K562 (cell line): ENCODE results near the gene SCEL.

Experiments
- CBX3 ChIP-seq, 2 experiments: IDR thresholded peaks; 1 replicate in 1 of 2; 2 replicates in 1 of 2; pipeline ENCODE4 v1.6.1; 2012; ENCODE audit warnings: inconsistent platforms in 2 of 2, low read length in 2 of 2, borderline replicate concordance in 1 of 2, control low read depth in 1 of 2
- FOXA3 ChIP-seq, 2 experiments: fragments of 450-650 bp in 1 of 2; sonication (generic) in 1 of 2; formaldehyde crosslinking; IDR thresholded peaks in 1 of 2; conservative IDR thresholded peaks in 1 of 2; 2 replicates each; pipeline versions ENCODE4 v1.4.0 to v1.8.0; 2020 to 2022; ENCODE audit warnings: mild to moderate bottlenecking in 2 of 2, missing genetic modification reagents in 1 of 2
- POLR2AphosphoS5 ChIP-seq: IDR thresholded peaks from 2 replicates; pipeline ENCODE4 v1.6.1; 2011; ENCODE audit warnings: mild to moderate bottlenecking, low read depth, low read length, moderate library complexity; ENCODE audit not compliant: control insufficient read depth, insufficient read depth
- TCF7 ChIP-seq: sonication (generic); IDR thresholded peaks from 2 replicates; pipeline ENCODE4 v1.6.1; 2016; ENCODE audit warnings: antibody characterized with exemption, borderline replicate concordance
- ZBED1 ChIP-seq: IDR thresholded peaks from 2 replicates; pipeline ENCODE4 v1.6.1; 2014
- TF ChIP-seq, protein P1 (sequence below): sonication (generic); formaldehyde crosslinking; IDR thresholded peaks from 2 replicates; pipeline ENCODE4 v1.9.0; 2022; ENCODE audit warnings: mild to moderate bottlenecking, missing genetic modification reagents
- TF ChIP-seq, protein P2 (sequence below), 2 experiments: fragments of 150-350 bp in 1 of 2; IDR thresholded peaks; 2 replicates each; pipeline ENCODE4 v1.6.1; 2012 to 2016; ENCODE audit warnings: low read depth in 2 of 2, low read length in 2 of 2, mild to moderate bottlenecking in 1 of 2, moderate library complexity in 1 of 2

DNA sequence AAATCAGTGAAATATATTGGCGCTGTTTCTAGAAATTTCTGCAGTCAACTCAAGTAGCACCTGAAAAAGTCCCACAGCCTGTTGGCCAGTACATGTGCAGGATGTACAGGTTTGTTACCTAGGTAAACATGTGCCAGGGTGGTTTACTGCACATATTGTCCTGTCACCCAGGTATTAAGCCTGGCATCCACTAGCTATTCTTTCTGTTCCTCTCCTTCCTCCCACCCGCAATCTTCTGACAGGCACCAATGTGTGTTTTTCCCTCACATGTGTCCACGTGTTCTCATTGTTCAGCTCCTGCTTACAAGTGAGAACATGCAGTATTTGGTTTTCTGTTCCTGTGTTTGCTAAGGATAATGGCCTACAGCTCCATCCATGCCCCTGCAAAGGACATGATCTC, 13.1 kb upstream of the SCEL start:
- TF ChIP-seq, protein P1, sequence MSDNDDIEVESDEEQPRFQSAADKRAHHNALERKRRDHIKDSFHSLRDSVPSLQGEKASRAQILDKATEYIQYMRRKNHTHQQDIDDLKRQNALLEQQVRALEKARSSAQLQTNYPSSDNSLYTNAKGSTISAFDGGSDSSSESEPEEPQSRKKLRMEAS (CRISPR knock-in tag): no peak
- TF ChIP-seq FOXA3 (CRISPR knock-in tag; conservative IDR thresholded peaks at IDR 0.05 in 1 of 2, IDR thresholded peaks at IDR 0.05 in 1 of 2) (no peak), ZBED1 (no peak), POLR2AphosphoS5 (no peak), CBX3 (IDR thresholded peaks at IDR 0.05; ENCODE audit: borderline replicate concordance in 1 of 2, low read length in 2 of 2) (no peak), TCF7 (no peak)
- TF ChIP-seq, protein P2, sequence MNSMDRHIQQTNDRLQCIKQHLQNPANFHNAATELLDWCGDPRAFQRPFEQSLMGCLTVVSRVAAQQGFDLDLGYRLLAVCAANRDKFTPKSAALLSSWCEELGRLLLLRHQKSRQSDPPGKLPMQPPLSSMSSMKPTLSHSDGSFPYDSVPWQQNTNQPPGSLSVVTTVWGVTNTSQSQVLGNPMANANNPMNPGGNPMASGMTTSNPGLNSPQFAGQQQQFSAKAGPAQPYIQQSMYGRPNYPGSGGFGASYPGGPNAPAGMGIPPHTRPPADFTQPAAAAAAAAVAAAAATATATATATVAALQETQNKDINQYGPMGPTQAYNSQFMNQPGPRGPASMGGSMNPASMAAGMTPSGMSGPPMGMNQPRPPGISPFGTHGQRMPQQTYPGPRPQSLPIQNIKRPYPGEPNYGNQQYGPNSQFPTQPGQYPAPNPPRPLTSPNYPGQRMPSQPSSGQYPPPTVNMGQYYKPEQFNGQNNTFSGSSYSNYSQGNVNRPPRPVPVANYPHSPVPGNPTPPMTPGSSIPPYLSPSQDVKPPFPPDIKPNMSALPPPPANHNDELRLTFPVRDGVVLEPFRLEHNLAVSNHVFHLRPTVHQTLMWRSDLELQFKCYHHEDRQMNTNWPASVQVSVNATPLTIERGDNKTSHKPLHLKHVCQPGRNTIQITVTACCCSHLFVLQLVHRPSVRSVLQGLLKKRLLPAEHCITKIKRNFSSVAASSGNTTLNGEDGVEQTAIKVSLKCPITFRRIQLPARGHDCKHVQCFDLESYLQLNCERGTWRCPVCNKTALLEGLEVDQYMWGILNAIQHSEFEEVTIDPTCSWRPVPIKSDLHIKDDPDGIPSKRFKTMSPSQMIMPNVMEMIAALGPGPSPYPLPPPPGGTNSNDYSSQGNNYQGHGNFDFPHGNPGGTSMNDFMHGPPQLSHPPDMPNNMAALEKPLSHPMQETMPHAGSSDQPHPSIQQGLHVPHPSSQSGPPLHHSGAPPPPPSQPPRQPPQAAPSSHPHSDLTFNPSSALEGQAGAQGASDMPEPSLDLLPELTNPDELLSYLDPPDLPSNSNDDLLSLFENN (IDR thresholded peaks at IDR 0.05; ENCODE audit: low read depth in 2 of 2, low read length in 2 of 2): no peak
